GM23248 (cell line): ENCODE measurements around the gene THADA. TPM values are rescaled to one million over a fixed set of nuclear protein-coding genes. Genes with fewer than 3 reads are reported as not detected.

Experiments used
- DNase-seq: peaks from one replicate; pipeline ENCODE4 v3.0.0-alpha.2; 2015
- H2AFZ ChIP-seq: fragments of 200-600 bp; sonication (generic); 2 replicates; pipeline ENCODE4 v1.6.1; 2016; ENCODE audit warnings: antibody characterized with exemption
- H3F3A ChIP-seq: fragments of 200-600 bp; sonication (generic); 2 replicates; pipeline ENCODE4 v1.6.1; 2016; ENCODE audit warnings: mild to moderate bottlenecking, antibody characterized with exemption, mixed run types; ENCODE audit not compliant: insufficient read depth
- H3K27ac ChIP-seq: fragments of 200-600 bp; sonication (generic); 2 replicates; pipeline ENCODE4 v1.5.1; 2016; ENCODE audit warnings: mild to moderate bottlenecking
- H3K27me3 ChIP-seq: fragments of 200-600 bp; sonication (generic); replicated peaks from 2 replicates; pipeline ENCODE4 v1.6.1; 2016; ENCODE audit warnings: mild to moderate bottlenecking; ENCODE audit not compliant: insufficient read depth
- H3K36me3 ChIP-seq: fragments of 200-600 bp; sonication (generic); 2 replicates; pipeline ENCODE4 v1.6.1; 2016; ENCODE audit warnings: low read depth, mild to moderate bottlenecking
- H3K4me1 ChIP-seq: fragments of 200-600 bp; sonication (generic); 2 replicates; pipeline ENCODE4 v1.6.1; 2016; ENCODE audit warnings: mild to moderate bottlenecking; ENCODE audit not compliant: insufficient read depth
- H3K4me2 ChIP-seq: fragments of 200-600 bp; sonication (generic); one replicate; pipeline ENCODE4 v1.6.1; 2016; ENCODE audit warnings: mild to moderate bottlenecking; ENCODE audit not compliant: unreplicated experiment
- H3K4me3 ChIP-seq: fragments of 200-600 bp; sonication (generic); 2 replicates; pipeline ENCODE4 v1.5.1; 2016; ENCODE audit warnings: mild to moderate bottlenecking
- H3K79me2 ChIP-seq: fragments of 200-600 bp; sonication (generic); 2 replicates; pipeline ENCODE4 v1.6.1; 2016; ENCODE audit warnings: mild to moderate bottlenecking; ENCODE audit not compliant: insufficient read depth
- H3K9ac ChIP-seq: fragments of 200-600 bp; sonication (generic); 2 replicates; pipeline ENCODE4 v1.6.1; 2016; ENCODE audit warnings: mild to moderate bottlenecking
- H3K9me2 ChIP-seq: fragments of 200-600 bp; sonication (generic); 2 replicates; pipeline ENCODE4 v1.6.1; 2016; ENCODE audit warnings: mixed run types, mild to moderate bottlenecking, moderate library complexity; ENCODE audit not compliant: insufficient read depth
- H3K9me3 ChIP-seq: fragments of 200-600 bp; sonication (generic); one replicate; pipeline ENCODE4 v1.6.1; 2017; ENCODE audit warnings: low read depth
- H4K20me1 ChIP-seq: fragments of 200-600 bp; sonication (generic); 2 replicates; pipeline ENCODE4 v1.6.0; 2016; ENCODE audit not compliant: insufficient read depth
- EZH2 ChIP-seq: fragments of 200-600 bp; sonication (generic); IDR thresholded peaks from 2 replicates; pipeline ENCODE4 v1.6.1; 2018; ENCODE audit warnings: antibody characterized with exemption, mild to moderate bottlenecking; ENCODE audit not compliant: insufficient read depth, poor library complexity, severe bottlenecking
- EZH2phosphoT487 ChIP-seq: fragments of 200-600 bp; sonication (generic); IDR thresholded peaks from 2 replicates; pipeline ENCODE4 v1.6.1; 2018; ENCODE audit warnings: antibody characterized with exemption, moderate library complexity, mild to moderate bottlenecking, low read depth; ENCODE audit not compliant: insufficient read depth
- WGBS, 2 experiments: methylation state at CpG; one replicate each; pipeline ENCODE4 v1.1.6; 2015 to 2017; ENCODE audit warnings: low lambda C conversion rate in 2 of 2, low coverage in 1 of 2; ENCODE audit errors: missing lambda C conversion rate in 2 of 2; 5-methylcytosine and 5-hydroxymethylcytosine counted together
- in situ Hi-C: fragments of 300-500 bp; cut with MboI; formaldehyde crosslinking; loops from 2 replicates; pipeline ENCODE4 v1.15.0; 2020
- polyA plus RNA-seq: library from polyadenylated mRNA; unstranded; fragments of >200 nt; fragmentation: Nextera tagmentation; extraction: Ambion mirVana; gene quantifications from 2 replicates; pipeline ENCODE4 v1.2.1, GENCODE V29; 2016
- total RNA-seq: library from RNA; depleted of rRNA; stranded (reverse); fragments of >200 nt; shearing (Covaris generic); gene quantifications from 2 replicates; pipeline ENCODE4 v1.2.3, GENCODE V29; 2014

The THADA gene
- total and polyA plus RNA-seq, 2 experiments from 2014 or later: 14.1 to 15.8 TPM

DNA sequence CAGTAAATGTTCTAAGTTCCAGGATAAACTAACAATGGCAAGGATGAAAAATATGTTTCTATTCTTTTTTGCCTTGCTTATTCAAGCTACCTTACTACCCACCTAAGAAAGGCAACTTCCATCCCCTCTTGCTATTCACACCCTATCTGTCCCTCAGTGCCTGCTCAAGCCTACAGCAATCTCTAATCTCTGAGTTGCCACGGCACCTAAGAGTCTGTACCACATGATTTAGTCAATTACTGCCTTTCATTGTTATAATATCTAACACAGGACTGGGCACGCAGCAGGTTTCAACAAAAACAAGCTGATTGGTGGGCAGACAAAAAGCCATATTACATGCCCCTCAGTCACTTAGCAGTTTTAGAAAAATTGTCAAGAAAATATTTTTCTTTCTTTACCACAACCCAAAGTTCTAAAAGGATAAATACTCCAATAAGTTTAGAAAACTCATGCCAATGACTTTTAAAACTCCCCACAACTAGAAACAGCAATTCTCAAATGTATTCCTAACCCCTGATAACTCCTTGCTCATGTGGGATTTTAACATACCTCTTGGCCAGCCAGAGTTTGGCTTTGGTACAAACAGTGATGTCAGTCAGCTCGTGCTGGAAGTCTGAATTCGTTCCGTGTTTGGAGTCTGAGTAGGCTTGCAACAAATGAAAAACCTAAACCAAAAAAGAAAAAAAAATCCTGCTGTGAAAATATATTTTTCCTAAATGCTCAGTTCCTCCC is 252.1 kb downstream of the THADA start:
- Histone ChIP-seq H3K9me3 (no peaks in the 10 kb centered on the region), H3K27me3 (no peaks in the 10 kb centered on the region), H4K20me1 (no peaks in the 10 kb centered on the region), H3K4me3 (no peak overlapping the region), H3K4me1 (peaks cover 49% of the 10 kb centered on the region), H3K36me3 (no peaks in the 10 kb centered on the region), H3K4me2 (peak overlapping the region; percentile 25), H3K79me2 (no peaks in the 10 kb centered on the region), H3F3A (peaks cover 33% of the 10 kb centered on the region), H3K9me2 (no peaks in the 10 kb centered on the region), H2AFZ (no peak overlapping the region), H3K27ac (peak overlapping the region; percentile 29), H3K9ac (peak overlapping the region; percentile 43)
- in situ Hi-C loops: no loop called here
- whole genome bisulfite sequencing, 2 experiments: 22 to 31% methylated on average over 5 of the region's 5 CpGs
- DNase-seq: peak; percentile 88
- TF ChIP-seq EZH2: no peak
- no peak for TF ChIP-seq EZH2phosphoT487

DNA sequence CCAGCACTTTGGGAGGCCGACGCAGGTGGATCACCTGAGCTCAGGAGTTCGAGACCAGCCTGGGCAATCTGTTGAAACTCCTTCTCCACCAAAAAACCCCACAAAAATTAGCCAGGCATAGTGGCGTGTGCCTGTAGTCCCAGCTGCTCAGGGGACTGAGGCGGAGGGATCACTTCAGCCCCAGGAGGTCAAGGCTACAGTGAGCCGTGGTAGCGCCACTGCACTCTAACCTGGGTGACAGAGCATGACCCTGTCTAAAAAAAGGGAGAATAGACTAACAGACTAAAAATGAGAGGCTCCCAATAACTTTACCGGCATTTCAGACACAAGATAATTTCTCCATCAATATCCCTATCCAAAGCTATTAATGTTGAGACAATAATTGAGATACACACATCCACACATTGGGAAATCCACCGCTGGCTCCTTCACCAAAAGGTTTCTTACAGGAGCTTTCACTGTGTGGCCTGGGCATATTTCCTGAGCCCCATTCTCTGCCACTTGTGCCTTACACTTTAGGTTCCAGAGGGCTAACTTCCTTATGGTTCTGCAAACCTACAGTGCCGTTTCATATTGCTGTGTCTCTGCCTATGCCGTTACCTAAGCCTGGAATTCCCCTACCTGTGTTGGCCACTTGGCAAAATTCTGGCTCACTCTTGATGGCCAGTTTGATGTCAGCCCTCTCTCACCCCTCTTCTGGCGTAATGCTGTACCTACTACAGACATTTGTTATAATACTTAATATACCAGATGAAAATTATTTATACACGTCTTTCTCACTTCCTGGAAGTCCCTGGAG is 253.7 kb downstream of the THADA start:
- H3K4me2 ChIP-seq: no peak overlapping the region
- no peak overlapping the region for H2AFZ ChIP-seq
- no peak overlapping the region for H3K9ac ChIP-seq
- in situ Hi-C loops: no loop called here
- H3K4me3 ChIP-seq: no peak overlapping the region
- no peak for TF ChIP-seq EZH2
- no peak for TF ChIP-seq EZH2phosphoT487
- no peaks in the 10 kb centered on the region for H3K27me3 ChIP-seq
- 96 to 98% methylated on average over 13 of the region's 13 CpGs for WGBS, 2 experiments
- DNase-seq: no peak
- no peaks in the 10 kb centered on the region for H3K9me2 ChIP-seq
- no peaks in the 10 kb centered on the region for H4K20me1 ChIP-seq
- no peak overlapping the region for H3K27ac ChIP-seq
- H3K36me3 ChIP-seq: no peaks in the 10 kb centered on the region
- no peaks in the 10 kb centered on the region for H3K9me3 ChIP-seq
- H3K4me1 ChIP-seq: peaks cover 48% of the 10 kb centered on the region
- H3F3A ChIP-seq: peaks cover 33% of the 10 kb centered on the region
- H3K79me2 ChIP-seq: no peaks in the 10 kb centered on the region

GRCh38 chr2:43340945-43341356 is 254.9 kb downstream of the THADA start:
- H3K9me3 ChIP-seq: no peaks in the 10 kb centered on the region
- 7 to 8% methylated on average over 1 of the region's 1 CpG for WGBS, 2 experiments
- no peaks in the 10 kb centered on the region for H3K79me2 ChIP-seq
- in situ Hi-C loops: no loop called here
- H4K20me1 ChIP-seq: no peaks in the 10 kb centered on the region
- H3K9ac ChIP-seq: no peak overlapping the region; the same call in 1 of the 2 replicates
- no peaks in the 10 kb centered on the region for H3K36me3 ChIP-seq
- H3K4me3 ChIP-seq: peak overlapping the region; percentile 44; the same call in 1 of the 2 replicates
- H3K27me3 ChIP-seq: no peaks in the 10 kb centered on the region
- H3F3A ChIP-seq: peaks cover 33% of the 10 kb centered on the region
- H3K4me2 ChIP-seq: peak overlapping the region; percentile 81
- peaks cover 48% of the 10 kb centered on the region for H3K4me1 ChIP-seq
- TF ChIP-seq EZH2: no peak
- TF ChIP-seq EZH2phosphoT487: no peak
- no peak overlapping the region for H2AFZ ChIP-seq
- H3K9me2 ChIP-seq: no peaks in the 10 kb centered on the region
- H3K27ac ChIP-seq: peak overlapping the region; percentile 63
- DNase-seq: peak; percentile 77

DNA sequence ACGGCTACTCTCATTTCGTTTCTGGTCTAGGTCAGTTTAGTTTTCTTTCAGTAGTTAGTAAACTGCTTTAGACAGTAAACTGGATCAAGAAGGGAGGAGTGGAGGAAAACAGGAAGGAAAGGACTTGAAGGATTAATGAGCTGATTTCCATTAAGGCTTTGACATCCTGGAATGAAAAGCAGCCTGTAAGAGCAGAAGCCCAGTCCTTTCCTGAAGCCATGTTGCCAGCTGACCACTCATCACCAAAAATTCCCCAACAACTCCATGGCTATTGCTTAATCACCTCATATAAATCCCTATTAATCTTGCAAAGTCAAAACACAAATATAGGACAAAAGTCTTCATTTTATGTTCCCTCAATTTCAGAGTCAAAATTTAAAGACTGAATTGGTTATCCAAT is 255.8 kb downstream of the THADA start:
- Histone ChIP-seq H3K36me3 (no peaks in the 10 kb centered on the region), H3K9me2 (no peaks in the 10 kb centered on the region), H4K20me1 (no peaks in the 10 kb centered on the region), H3K27ac (peak overlapping the region; percentile 63), H3K27me3 (no peaks in the 10 kb centered on the region), H3K9me3 (no peaks in the 10 kb centered on the region), H3K4me3 (peak overlapping the region; percentile 44), H3K4me1 (peaks cover 41% of the 10 kb centered on the region), H3K9ac (peak overlapping the region; percentile 15; the same call in 1 of the 2 replicates), H3F3A (peaks cover 33% of the 10 kb centered on the region), H3K79me2 (no peaks in the 10 kb centered on the region), H2AFZ (no peak overlapping the region), H3K4me2 (peak overlapping the region; percentile 81)
- TF ChIP-seq EZH2phosphoT487 (no peak), EZH2 (no peak)
- in situ Hi-C loops: no loop called here
- DNase-seq: peak; percentile 83
- 14 to 18% methylated on average over 2 of the region's 2 CpGs for WGBS, 2 experiments
